Measurements from ENCODE around the gene CRHR2.

DNA sequence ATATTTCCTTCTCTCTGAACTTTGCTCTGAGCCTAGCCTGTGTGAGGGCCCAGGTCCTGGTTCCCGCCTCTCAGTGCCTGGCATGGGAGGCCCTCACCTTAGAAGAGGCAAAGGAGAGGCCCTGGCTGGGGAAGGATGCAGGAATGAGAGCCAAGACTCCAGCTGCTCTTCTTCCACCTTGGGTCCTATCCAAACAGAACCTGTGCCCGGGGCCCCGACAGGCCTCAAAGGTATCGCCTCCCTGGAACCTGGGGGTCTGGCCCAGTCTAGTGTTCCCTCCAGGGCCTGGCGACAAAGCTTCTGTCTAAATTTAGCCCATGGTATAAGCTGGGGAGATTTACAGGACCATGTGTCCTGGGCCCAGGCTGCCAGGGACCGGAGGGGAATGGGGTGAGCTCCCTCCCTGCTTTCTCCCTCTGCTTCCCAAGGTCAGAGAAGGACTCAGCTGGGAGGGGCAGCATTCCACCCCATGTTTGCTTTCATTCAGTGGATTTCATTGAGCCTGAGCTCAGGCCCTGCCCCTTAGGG lies 12.0 kb upstream of the CRHR2 start:
- TF ChIP-seq POLR2A (IDR thresholded peaks at IDR 0.05; ENCODE audit: low read depth, low read length) (no peak), POLR2AphosphoS5 (IDR thresholded peaks at IDR 0.05; ENCODE audit: low read depth, low read length) (no peak), TAF1 (IDR thresholded peaks at IDR 0.05; ENCODE audit: borderline replicate concordance, low read depth, low read length) (no peak)
